Limb (tissue), 2 donors: ENCODE measurements around the gene MEFV.
A peak's percentile ranks its signal among the peaks of the same experiment; 100 is the strongest.
"Not testable (repeated sequence)": the region's sequence is repeated elsewhere in the genome, so short reads cannot be mapped to it uniquely, and the experiment has no call there.

Experiments used
- DNase-seq, 2 donors: peaks; one replicate each; pipeline ENCODE4 v3.0.0-alpha.2; 2016; ENCODE audit errors: extremely low spot score in 2 of 2

MEFV gene

GRCh38 chr16:3256146-3256865, at the start of gene MEFV:
MEFV (minus strand) TSS chr16:3256633; CDS start chr16:3256587, 46 bp downstream.
- no peak for DNase-seq

GRCh38 chr16:3306078-3306477, 49.6 kb upstream of the MEFV start:
- DNase-seq, result no peak

GRCh38 chr16:3305109-3306068, 49.0 kb upstream of the MEFV start, which contains the start of the genes TIGD7 and ZNF75A:
TIGD7 (minus strand) TSS chr16:3305430; CDS start chr16:3300614, 4,816 bp downstream.
ZNF75A (plus strand) TSS chr16:3305497; CDS start chr16:3308429, 2,932 bp downstream.
- DNase-seq, result peak; percentile 92 to 93

GRCh38 chr16:3304370-3304769, 47.9 kb upstream of the MEFV start:
- no peak for DNase-seq

- no peak for DNase-seq
Measured at GRCh38 chr16:3295783-3296182, 39.4 kb upstream of the MEFV start.

- DNase-seq, result no peak
Measured at GRCh38 chr16:3295209-3295608, 38.8 kb upstream of the MEFV start.

GRCh38 chr16:3292604-3293003, 36.2 kb upstream of the MEFV start:
- DNase-seq, result no peak

GRCh38 chr16:3289998-3290673, 33.7 kb upstream of the MEFV start:
- DNase-seq, result no peak

GRCh38 chr16:3285131-3285530, 28.7 kb upstream of the MEFV start:
- DNase-seq, result no peak

GRCh38 chr16:3283543-3284447, 27.4 kb upstream of the MEFV start:
- no peak for DNase-seq

GRCh38 chr16:3282730-3283542, 26.5 kb upstream of the MEFV start, which contains the start of gene ZNF263:
ZNF263 (plus strand) TSS chr16:3283491; CDS start chr16:3283819, 328 bp downstream.
- DNase-seq, result peak; percentile 96 to 98

GRCh38 chr16:3282103-3282729, 25.8 kb upstream of the MEFV start:
- no peak for DNase-seq

- no peak for DNase-seq
Measured at GRCh38 chr16:3281222-3281820, 24.9 kb upstream of the MEFV start.

- DNase-seq, result no peak
Measured at GRCh38 chr16:3276679-3277078, 20.2 kb upstream of the MEFV start.

GRCh38 chr16:3274947-3275346, 18.5 kb upstream of the MEFV start:
- DNase-seq, result no peak

- DNase-seq, result no peak
Measured at GRCh38 chr16:3274490-3274889, 18.1 kb upstream of the MEFV start.

GRCh38 chr16:3271281-3271680, 14.8 kb upstream of the MEFV start:
- not testable (repeated sequence) for DNase-seq

GRCh38 chr16:3270718-3271117, 14.3 kb upstream of the MEFV start:
- DNase-seq, result not testable (repeated sequence)

- no peak for DNase-seq
Measured at GRCh38 chr16:3268294-3268693, 11.9 kb upstream of the MEFV start.
